OCI-LY1 (cell line): ENCODE data around the gene WHRN.

Experiments used
- EZH2 ChIP-seq: fragments of 200-600 bp; sonication (generic), shearing (Covaris generic); IDR thresholded peaks from 2 replicates; pipeline ENCODE4 v1.8.0; 2017; ENCODE audit warnings: borderline replicate concordance, mixed run types, mild to moderate bottlenecking, antibody characterized with exemption, low read length, moderate library complexity, mixed read lengths
- TF ChIP-seq, protein P1 (sequence below): fragments of 200-600 bp; sonication (generic), shearing (Covaris generic); IDR thresholded peaks from 2 replicates; pipeline ENCODE4 v1.5.1; 2017; ENCODE audit warnings: mild to moderate bottlenecking, antibody characterized with exemption, low read length, moderate library complexity, mixed read lengths

GRCh38 chr9:114474425-114474824 is 30.8 kb downstream of the WHRN start:
- TF ChIP-seq, protein P1, sequence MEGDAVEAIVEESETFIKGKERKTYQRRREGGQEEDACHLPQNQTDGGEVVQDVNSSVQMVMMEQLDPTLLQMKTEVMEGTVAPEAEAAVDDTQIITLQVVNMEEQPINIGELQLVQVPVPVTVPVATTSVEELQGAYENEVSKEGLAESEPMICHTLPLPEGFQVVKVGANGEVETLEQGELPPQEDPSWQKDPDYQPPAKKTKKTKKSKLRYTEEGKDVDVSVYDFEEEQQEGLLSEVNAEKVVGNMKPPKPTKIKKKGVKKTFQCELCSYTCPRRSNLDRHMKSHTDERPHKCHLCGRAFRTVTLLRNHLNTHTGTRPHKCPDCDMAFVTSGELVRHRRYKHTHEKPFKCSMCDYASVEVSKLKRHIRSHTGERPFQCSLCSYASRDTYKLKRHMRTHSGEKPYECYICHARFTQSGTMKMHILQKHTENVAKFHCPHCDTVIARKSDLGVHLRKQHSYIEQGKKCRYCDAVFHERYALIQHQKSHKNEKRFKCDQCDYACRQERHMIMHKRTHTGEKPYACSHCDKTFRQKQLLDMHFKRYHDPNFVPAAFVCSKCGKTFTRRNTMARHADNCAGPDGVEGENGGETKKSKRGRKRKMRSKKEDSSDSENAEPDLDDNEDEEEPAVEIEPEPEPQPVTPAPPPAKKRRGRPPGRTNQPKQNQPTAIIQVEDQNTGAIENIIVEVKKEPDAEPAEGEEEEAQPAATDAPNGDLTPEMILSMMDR: no peak
- TF ChIP-seq EZH2: no peak
